IPS-18a (cell line): ENCODE data around the gene ALKBH4.

Experiments
- H3K27ac ChIP-seq: one replicate; pipeline ENCODE4 v1.5.1; 2013; ENCODE audit warnings: low read length
- H3K27me3 ChIP-seq: one replicate; pipeline ENCODE4 v1.6.1; 2013; ENCODE audit warnings: mild to moderate bottlenecking, low read length; ENCODE audit not compliant: control insufficient read depth, insufficient read depth
- H3K36me3 ChIP-seq: one replicate; pipeline ENCODE4 v1.6.1; 2013; ENCODE audit warnings: low read depth, low read length; ENCODE audit not compliant: control insufficient read depth
- H3K4me1 ChIP-seq: one replicate; pipeline ENCODE4 v1.6.1; 2013; ENCODE audit warnings: low read depth, low read length; ENCODE audit not compliant: control insufficient read depth
- H3K4me3 ChIP-seq: one replicate; pipeline ENCODE4 v1.5.1; 2013; ENCODE audit warnings: low read length
- H3K9ac ChIP-seq: one replicate; pipeline ENCODE4 v1.6.1; 2013; ENCODE audit warnings: mild to moderate bottlenecking, low read length, moderate library complexity
- H3K9me3 ChIP-seq: one replicate; pipeline ENCODE4 v1.6.1; 2013; ENCODE audit warnings: low read depth, low read length; ENCODE audit not compliant: control insufficient read depth

Gene ALKBH4

DNA sequence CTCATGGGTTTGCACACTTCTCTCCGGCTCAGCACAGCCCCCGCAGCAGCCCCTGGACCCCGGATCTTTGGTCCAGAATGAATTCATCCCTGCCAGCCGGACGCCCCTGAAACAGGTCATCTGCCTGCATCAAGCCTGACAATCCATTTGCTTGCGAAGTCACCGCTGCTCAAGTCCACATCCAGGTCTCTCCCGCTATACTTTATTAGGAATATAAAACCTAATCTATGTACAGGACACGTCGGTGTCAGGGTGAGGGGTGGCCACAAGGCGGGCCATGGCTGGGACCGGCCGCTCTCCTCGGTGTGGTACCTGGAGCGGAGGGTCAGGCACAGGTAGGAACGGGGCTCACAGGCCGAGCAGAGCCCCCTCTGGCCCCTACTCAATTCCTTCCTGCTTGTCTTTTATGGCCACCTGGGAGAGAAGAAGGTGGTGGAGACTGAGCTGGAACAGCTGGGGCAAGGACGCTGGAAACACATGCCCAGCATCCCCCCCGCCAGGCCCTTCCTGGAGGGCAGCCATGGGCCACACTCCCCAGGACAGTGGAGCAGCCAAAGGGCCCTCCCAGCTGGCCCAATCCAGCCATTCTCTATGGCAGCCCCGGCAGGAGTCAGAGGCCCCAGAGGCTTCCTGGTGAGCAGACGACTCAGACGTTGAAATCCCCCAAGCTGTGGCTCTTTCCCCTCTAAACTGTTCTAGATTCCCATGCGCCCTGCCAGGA lies 8.8 kb upstream of the ALKBH4 start:
- Histone ChIP-seq H3K27me3 (no peaks in the 10 kb centered on the region), H3K27ac (no peak overlapping the region), H3K9me3 (no peaks in the 10 kb centered on the region), H3K9ac (no peak overlapping the region), H3K4me1 (no peaks in the 10 kb centered on the region), H3K36me3 (peaks cover 14% of the 10 kb centered on the region), H3K4me3 (no peak overlapping the region)

DNA sequence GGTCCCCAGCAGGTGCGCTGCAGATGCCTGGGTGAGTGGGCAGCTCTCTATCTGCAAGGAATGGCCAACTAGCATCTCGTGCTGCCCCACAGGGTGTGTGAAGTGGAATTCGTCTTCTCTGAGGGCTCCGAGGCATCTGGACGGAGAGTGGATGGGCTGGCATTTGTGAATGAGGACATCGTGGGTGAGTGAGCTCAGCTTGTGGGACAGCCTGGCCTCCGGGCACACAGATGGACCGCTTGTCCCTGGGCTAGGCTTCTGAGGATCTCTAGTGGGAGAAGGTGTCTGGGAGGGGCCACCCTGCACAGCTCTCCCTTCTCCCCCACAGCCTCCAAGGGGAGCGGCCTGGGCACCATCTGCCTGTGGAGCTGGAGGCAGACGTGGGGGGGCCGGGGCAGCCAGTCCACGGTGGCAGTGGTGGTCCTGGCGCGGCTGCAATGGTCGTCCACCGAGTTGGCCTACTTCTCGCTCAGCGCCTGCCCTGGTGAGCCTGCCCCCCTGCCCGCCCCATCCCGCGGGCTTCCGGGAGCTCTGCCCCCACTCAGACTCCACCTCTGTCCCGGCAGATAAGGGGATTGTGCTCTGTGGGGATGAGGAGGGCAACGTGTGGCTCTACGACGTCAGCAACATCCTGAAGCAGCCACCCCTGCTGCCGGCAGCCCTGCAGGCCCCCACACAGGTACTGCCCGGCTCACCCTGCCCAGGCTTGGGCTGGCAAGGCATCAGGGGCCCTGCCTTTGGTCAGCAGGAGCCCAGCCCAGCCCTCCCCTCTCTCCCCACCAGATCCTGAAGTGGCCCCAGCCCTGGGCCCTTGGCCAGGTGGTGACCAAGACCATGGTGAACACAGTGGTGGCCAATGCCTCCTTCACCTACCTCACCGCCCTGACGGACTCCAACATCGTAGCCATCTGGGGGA lies 7.7 kb upstream of the ALKBH4 start:
- Histone ChIP-seq H3K4me3 (no peak overlapping the region), H3K9ac (no peak overlapping the region), H3K4me1 (no peaks in the 10 kb centered on the region), H3K9me3 (no peaks in the 10 kb centered on the region), H3K27me3 (no peaks in the 10 kb centered on the region), H3K36me3 (peaks cover 14% of the 10 kb centered on the region), H3K27ac (no peak overlapping the region)

DNA sequence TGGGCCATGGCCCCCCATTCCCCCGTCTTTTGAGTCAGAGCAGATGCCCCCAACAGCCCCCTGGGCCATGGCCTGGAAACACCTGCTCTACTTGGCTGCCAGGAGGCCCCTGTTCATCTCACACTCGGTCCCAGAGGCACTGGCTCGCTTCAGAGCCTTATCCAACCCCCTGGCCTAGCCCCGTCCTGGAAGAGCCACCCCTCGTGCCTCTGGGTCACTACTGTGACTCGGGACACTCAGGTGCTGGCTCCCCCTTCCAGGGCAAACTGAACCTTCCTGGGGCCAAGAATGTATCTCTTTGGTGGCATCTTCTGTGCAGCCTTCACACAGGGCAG lies 7.1 kb upstream of the ALKBH4 start:
- Histone ChIP-seq H3K9ac (no peak overlapping the region), H3K4me3 (no peak overlapping the region), H3K27me3 (no peaks in the 10 kb centered on the region), H3K36me3 (peaks cover 14% of the 10 kb centered on the region), H3K4me1 (no peaks in the 10 kb centered on the region), H3K9me3 (no peaks in the 10 kb centered on the region), H3K27ac (no peak overlapping the region)

DNA sequence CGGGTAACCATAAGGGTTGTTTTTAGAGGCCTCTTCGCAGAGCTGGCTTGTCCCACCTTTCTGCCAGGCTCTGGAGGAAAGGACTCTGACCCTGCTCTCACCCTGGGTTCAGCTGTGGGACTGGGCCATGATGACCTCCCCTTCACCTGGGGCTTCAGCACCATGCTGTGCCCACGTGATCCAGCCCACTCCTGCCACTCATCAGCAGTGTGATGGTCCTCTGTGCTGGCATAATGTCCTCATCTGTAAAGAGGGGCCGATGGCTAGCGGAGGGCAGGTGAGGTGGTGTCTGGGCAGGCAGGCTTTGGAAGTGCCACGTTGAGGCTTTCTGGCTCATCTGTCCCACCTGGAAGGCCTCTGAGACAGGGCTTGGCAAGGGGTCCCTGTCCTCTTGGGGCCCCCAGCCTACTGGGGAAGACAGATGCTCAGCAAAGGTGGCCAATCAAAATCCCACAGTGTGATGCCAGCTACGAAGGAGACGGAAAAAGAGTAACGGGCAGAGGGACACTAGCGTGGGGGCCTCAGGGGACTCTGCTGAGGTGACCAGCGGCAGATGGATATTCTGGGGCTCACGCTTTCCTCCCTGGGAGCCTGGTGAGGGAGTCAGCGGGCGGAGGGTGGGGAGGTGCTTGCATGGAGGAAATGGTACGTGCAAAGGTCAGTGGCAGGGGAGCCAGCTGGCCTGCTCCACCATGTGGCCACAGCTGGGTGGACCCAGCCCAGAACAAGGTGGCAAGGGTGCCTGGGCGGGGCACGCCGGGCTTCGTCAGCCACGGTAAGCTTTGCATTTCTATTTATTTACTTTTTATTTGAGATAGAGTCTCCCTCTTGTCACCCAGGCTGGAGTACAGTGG lies 5.5 kb upstream of the ALKBH4 start:
- no peaks in the 10 kb centered on the region for H3K4me1 ChIP-seq
- no peaks in the 10 kb centered on the region for H3K9me3 ChIP-seq
- peaks cover 14% of the 10 kb centered on the region for H3K36me3 ChIP-seq
- no peak overlapping the region for H3K27ac ChIP-seq
- H3K27me3 ChIP-seq: no peaks in the 10 kb centered on the region
- no peak overlapping the region for H3K4me3 ChIP-seq
- H3K9ac ChIP-seq: no peak overlapping the region

DNA sequence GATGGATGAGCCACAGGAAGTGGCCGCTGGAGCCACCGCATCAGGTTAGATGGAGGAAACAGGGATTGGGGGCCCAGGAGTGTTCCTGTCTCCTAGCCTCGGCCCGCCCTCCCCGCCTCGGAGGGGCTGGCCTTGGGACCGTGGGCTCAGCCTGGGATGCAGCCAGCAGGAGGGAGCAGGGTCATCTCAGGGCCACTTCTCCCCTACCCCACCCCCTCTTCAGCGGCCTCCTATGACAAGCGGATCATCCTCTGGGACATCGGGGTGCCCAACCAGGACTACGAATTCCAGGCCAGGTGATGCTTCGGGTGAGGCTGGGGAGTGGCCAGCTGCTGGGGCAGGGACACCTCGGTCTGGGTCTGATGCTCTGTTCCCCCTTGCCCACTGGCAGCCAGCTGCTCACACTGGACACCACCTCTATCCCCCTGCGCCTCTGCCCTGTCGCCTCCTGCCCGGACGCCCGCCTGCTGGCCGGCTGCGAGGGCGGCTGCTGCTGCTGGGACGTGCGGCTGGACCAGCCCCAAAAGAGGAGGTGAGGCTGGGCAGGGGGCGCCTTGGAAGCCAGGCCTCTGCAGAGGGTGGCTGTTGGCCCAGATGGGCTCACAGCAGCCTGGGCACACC lies 4.8 kb upstream of the ALKBH4 start:
- H3K9ac ChIP-seq: no peak overlapping the region
- H3K9me3 ChIP-seq: no peaks in the 10 kb centered on the region
- H3K4me1 ChIP-seq: no peaks in the 10 kb centered on the region
- H3K36me3 ChIP-seq: peaks cover 14% of the 10 kb centered on the region
- H3K27me3 ChIP-seq: no peaks in the 10 kb centered on the region
- no peak overlapping the region for H3K27ac ChIP-seq
- no peak overlapping the region for H3K4me3 ChIP-seq

DNA sequence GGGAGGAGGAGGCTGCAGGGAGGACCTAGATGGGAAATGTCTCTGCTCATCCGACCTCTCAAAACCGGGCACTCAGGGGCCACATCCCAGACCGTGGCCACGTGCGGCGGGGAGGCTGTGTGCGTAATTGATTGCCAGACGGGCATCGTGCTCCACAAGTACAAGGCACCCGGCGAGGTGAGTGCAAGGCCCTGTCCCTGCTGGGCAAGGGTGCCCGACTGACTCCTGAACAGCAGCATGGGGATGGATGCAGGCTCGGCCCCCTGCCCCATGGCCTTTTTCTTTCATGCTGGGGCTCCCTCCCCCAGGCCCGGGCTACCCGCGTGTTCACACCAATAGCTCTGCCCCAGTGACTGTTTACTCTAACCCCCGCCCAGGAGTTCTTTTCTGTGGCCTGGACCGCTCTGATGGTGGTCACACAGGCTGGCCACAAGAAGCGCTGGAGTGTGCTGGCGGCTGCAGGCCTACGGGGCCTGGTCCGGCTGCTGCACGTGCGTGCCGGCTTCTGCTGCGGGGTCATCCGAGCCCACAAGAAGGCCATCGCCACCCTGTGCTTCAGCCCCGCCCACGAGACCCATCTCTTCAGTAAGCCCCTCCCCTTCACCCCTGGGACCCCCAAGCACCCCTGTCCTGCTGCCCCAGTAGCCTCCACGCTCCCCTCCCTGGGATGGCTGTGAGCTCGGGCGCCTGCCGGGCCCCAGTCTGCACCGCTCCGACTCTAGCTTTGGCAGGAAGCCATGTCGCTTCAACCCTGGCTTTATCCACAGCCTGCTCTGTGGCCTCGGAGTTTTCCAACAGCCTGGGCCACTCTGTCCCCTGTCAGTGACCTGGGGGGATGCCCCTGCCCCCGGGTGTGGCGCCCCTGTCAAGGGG lies 4.1 kb upstream of the ALKBH4 start:
- Histone ChIP-seq H3K9me3 (no peaks in the 10 kb centered on the region), H3K36me3 (peaks cover 14% of the 10 kb centered on the region)

DNA sequence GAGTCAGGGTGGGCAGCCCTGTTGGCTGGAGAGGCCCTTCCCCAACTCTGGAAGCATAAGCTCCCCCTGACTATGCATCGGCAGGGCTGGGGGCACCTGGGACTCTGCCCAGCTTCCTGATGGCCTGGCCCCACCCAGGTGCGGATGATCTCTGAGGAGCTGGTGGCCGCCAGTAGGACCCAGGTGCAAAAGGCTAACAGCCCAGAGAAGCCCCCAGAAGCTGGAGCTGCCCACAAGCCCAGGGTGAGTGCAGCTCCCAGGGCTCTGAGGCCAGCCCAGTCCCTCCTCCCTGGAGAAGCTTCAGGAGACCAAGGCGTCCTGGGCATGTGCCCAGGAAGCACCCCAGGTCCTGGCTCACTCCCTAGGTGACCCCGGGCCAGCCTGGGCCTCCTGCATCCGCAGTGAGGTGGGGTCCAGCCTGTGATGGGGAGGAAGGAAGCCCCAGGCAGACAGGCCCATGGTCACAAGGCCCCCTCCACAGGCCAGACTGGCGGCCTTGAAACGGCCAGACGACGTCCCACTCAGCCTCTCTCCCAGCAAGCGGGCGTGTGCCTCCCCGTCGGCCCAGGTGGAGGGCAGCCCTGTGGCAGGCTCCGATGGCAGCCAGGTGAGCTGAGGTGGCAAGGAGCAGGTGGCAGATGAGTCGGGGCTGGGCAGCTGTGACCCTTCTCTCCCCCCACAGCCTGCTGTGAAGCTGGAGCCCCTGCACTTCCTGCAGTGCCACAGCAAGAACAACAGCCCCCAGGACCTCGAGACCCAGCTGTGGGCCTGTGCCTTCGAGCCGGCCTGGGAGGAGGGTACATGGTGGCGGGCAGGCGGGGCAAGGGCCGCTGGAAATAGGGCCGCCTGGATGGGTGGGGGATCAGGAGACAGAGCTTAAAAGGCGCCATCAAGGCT lies 3.2 kb upstream of the ALKBH4 start:
- Histone ChIP-seq H3K27me3 (no peaks in the 10 kb centered on the region), H3K9ac (no peak overlapping the region), H3K27ac (no peak overlapping the region), H3K4me3 (no peak overlapping the region), H3K4me1 (no peaks in the 10 kb centered on the region), H3K36me3 (peaks cover 10% of the 10 kb centered on the region), H3K9me3 (no peaks in the 10 kb centered on the region)

More for the DNA sequence above, 4.1 kb upstream of the ALKBH4 start:
- no peaks in the 10 kb centered on the region for H3K4me1 ChIP-seq
- H3K27ac ChIP-seq: no peak overlapping the region
- H3K4me3 ChIP-seq: no peak overlapping the region
- no peaks in the 10 kb centered on the region for H3K27me3 ChIP-seq
- no peak overlapping the region for H3K9ac ChIP-seq

DNA sequence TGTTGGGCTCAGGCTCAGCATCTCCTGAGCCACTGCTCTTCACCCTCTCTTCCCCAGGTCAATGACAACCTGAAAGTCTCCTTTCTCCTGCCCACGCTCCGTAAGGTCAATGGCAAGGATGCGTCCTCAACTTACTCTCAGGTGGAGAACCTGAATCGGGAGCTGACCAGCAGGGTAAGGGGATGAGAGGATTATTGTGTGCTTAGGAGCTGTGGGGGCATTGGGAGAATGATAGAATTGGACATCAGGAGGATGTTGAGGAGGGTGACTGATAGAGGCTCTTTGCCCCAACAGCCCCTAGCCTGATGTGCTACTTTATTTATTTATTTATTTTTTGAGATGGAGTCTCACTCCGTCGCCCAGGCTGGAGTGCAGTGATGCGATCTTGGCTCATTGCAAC lies 1.4 kb upstream of the ALKBH4 start:
- Histone ChIP-seq H3K4me3 (peak overlapping the region; percentile 99), H3K36me3 (no peaks in the 10 kb centered on the region), H3K4me1 (no peaks in the 10 kb centered on the region), H3K27me3 (no peaks in the 10 kb centered on the region), H3K9ac (no peak overlapping the region), H3K27ac (no peak overlapping the region), H3K9me3 (no peaks in the 10 kb centered on the region)

DNA sequence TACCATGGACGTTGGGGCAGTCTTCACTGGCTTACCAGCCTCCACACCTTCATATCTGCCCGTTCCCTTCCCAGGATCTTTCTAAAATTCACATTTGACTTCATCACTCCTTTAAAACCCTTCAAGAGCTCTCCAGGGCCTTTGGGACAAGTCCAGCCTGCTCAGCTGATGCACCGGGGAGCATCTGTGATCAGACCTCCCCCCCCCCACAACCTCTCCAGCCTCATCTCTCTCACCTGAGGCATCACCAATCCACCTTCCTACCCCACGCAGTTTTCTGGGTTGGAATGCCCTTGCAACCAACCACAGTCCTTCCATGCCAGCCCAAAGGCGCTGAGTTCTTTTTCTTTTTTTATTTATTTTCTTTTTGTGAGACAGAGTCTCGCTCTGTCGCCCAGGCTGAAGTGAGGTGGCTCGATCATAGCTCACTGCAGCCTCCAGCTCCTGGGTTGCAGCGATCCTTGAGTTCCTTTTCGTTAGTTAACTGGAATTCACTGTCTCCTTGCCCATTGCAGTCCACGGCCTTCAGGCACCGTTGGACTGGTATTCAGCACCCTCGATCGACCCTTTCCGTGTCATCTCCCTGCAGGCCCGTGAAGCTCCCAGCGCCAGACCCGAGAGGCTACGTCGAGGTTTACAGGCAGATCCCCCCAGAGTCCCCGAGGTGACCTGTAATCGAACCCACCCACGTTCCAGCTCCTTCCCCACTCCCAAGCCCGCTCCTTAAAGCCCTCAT lies 654 bp downstream of the ALKBH4 start:
- Histone ChIP-seq H3K9me3 (no peaks in the 10 kb centered on the region), H3K27me3 (no peaks in the 10 kb centered on the region), H3K9ac (peak overlapping the region; percentile 91), H3K4me1 (no peaks in the 10 kb centered on the region), H3K27ac (peak overlapping the region; percentile 57), H3K36me3 (peaks cover 3% of the 10 kb centered on the region), H3K4me3 (peak overlapping the region; percentile 99)
